Stimulated activated naive CD8-positive, alpha-beta T cell treated with anti-CD3 and anti-CD28 coated beads, Interleukin-15, Interleukin-2, amounts not matched to agents 100 ng/mL and 50 ng/mL, for 24 hours (primary cell): ENCODE results near the gene SULT4A1.
"Not testable (repeated sequence)": the region's sequence is repeated elsewhere in the genome, so short reads cannot be mapped to it uniquely, and the experiment has no call there.

Experiments used
- H3K27ac Mint-ChIP-seq: one replicate; pipeline ENCODE4 v1.8.0; 2021; ENCODE audit warnings: mild to moderate bottlenecking, mixed read lengths
- H3K27me3 Mint-ChIP-seq: one replicate; pipeline ENCODE4 v1.8.0; 2021; ENCODE audit warnings: mixed read lengths
- H3K36me3 Mint-ChIP-seq: one replicate; pipeline ENCODE4 v1.8.0; 2021; ENCODE audit warnings: low read depth, mixed read lengths
- H3K4me1 Mint-ChIP-seq: one replicate; pipeline ENCODE4 v1.8.0; 2021; ENCODE audit warnings: low read depth, mixed read lengths
- H3K4me3 Mint-ChIP-seq: one replicate; pipeline ENCODE4 v1.8.0; 2021; ENCODE audit warnings: mild to moderate bottlenecking, mixed read lengths
- H3K9me3 Mint-ChIP-seq: one replicate; pipeline ENCODE4 v1.8.0; 2021; ENCODE audit warnings: mixed read lengths

The SULT4A1 gene

GRCh38 chr22:43881091-43882061 is 19.1 kb upstream of the SULT4A1 start:
- no peaks in the 10 kb centered on the region for H3K36me3 Mint-ChIP-seq
- H3K4me1 Mint-ChIP-seq = no peaks in the 10 kb centered on the region
- no peak overlapping the region for H3K4me3 Mint-ChIP-seq
- no peaks in the 10 kb centered on the region for H3K9me3 Mint-ChIP-seq
- H3K27me3 Mint-ChIP-seq = peaks cover 11% of the 10 kb centered on the region
- H3K27ac Mint-ChIP-seq = no peak overlapping the region

- Mint-ChIP-seq H3K4me3 (no peak overlapping the region), H3K4me1 (no peaks in the 10 kb centered on the region), H3K36me3 (no peaks in the 10 kb centered on the region), H3K27ac (no peak overlapping the region), H3K9me3 (no peaks in the 10 kb centered on the region), H3K27me3 (peaks cover 19% of the 10 kb centered on the region)
Observed at GRCh38 chr22:43880541-43880991, 18.3 kb upstream of the SULT4A1 start.

- Mint-ChIP-seq H3K36me3 (no peaks in the 10 kb centered on the region), H3K4me3 (no peak overlapping the region), H3K27ac (no peak overlapping the region), H3K9me3 (no peaks in the 10 kb centered on the region), H3K4me1 (no peaks in the 10 kb centered on the region), H3K27me3 (peaks cover 19% of the 10 kb centered on the region)
Observed at GRCh38 chr22:43879901-43880540, 17.7 kb upstream of the SULT4A1 start.

GRCh38 chr22:43878831-43879550 is 16.7 kb upstream of the SULT4A1 start:
- no peak overlapping the region for H3K4me3 Mint-ChIP-seq
- H3K27me3 Mint-ChIP-seq = peaks cover 19% of the 10 kb centered on the region
- no peaks in the 10 kb centered on the region for H3K4me1 Mint-ChIP-seq
- no peaks in the 10 kb centered on the region for H3K9me3 Mint-ChIP-seq
- no peaks in the 10 kb centered on the region for H3K36me3 Mint-ChIP-seq
- no peak overlapping the region for H3K27ac Mint-ChIP-seq

GRCh38 chr22:43878079-43878795 is 15.9 kb upstream of the SULT4A1 start:
- H3K9me3 Mint-ChIP-seq = no peaks in the 10 kb centered on the region
- no peaks in the 10 kb centered on the region for H3K36me3 Mint-ChIP-seq
- H3K27ac Mint-ChIP-seq = no peak overlapping the region
- no peaks in the 10 kb centered on the region for H3K4me1 Mint-ChIP-seq
- no peak overlapping the region for H3K4me3 Mint-ChIP-seq
- peaks cover 25% of the 10 kb centered on the region for H3K27me3 Mint-ChIP-seq

GRCh38 chr22:43876866-43877509 is 14.7 kb upstream of the SULT4A1 start:
- H3K36me3 Mint-ChIP-seq = no peaks in the 10 kb centered on the region
- no peak overlapping the region for H3K27ac Mint-ChIP-seq
- no peaks in the 10 kb centered on the region for H3K9me3 Mint-ChIP-seq
- no peaks in the 10 kb centered on the region for H3K4me1 Mint-ChIP-seq
- peaks cover 25% of the 10 kb centered on the region for H3K27me3 Mint-ChIP-seq
- H3K4me3 Mint-ChIP-seq = no peak overlapping the region

- Mint-ChIP-seq H3K27ac (no peak overlapping the region), H3K27me3 (peaks cover 35% of the 10 kb centered on the region), H3K36me3 (no peaks in the 10 kb centered on the region), H3K4me3 (no peak overlapping the region), H3K4me1 (no peaks in the 10 kb centered on the region), H3K9me3 (peaks cover 11% of the 10 kb centered on the region)
Observed at GRCh38 chr22:43869799-43870198, 7.5 kb upstream of the SULT4A1 start.

GRCh38 chr22:43869001-43869400 is 6.7 kb upstream of the SULT4A1 start:
- not testable (repeated sequence) for H3K36me3 Mint-ChIP-seq, H3K27ac Mint-ChIP-seq, H3K4me1 Mint-ChIP-seq, H3K4me3 Mint-ChIP-seq
- peaks cover 11% of the 10 kb centered on the region for H3K9me3 Mint-ChIP-seq
- peaks cover 41% of the 10 kb centered on the region for H3K27me3 Mint-ChIP-seq

GRCh38 chr22:43867839-43868635 is 5.7 kb upstream of the SULT4A1 start:
- Mint-ChIP-seq H3K36me3 (no peaks in the 10 kb centered on the region), H3K27me3 (peaks cover 42% of the 10 kb centered on the region), H3K4me1 (no peaks in the 10 kb centered on the region), H3K4me3 (no peak overlapping the region), H3K9me3 (peaks cover 11% of the 10 kb centered on the region), H3K27ac (no peak overlapping the region)

GRCh38 chr22:43862882-43863202 is 529 bp upstream of the SULT4A1 start:
- Mint-ChIP-seq H3K27ac (no peak overlapping the region), H3K4me1 (peaks cover 5% of the 10 kb centered on the region), H3K9me3 (no peaks in the 10 kb centered on the region), H3K36me3 (no peaks in the 10 kb centered on the region), H3K27me3 (peaks cover 56% of the 10 kb centered on the region), H3K4me3 (peak overlapping the region; percentile 41)

GRCh38 chr22:43861529-43861928 is 784 bp downstream of the SULT4A1 start:
- Mint-ChIP-seq H3K27ac (no peak overlapping the region), H3K9me3 (peaks cover 10% of the 10 kb centered on the region), H3K27me3 (peaks cover 66% of the 10 kb centered on the region), H3K4me3 (peak overlapping the region; percentile 37), H3K4me1 (peaks cover 5% of the 10 kb centered on the region), H3K36me3 (no peaks in the 10 kb centered on the region)

- Mint-ChIP-seq H3K36me3 (no peaks in the 10 kb centered on the region), H3K9me3 (peaks cover 10% of the 10 kb centered on the region), H3K4me3 (no peak overlapping the region), H3K27me3 (peaks cover 62% of the 10 kb centered on the region), H3K4me1 (peaks cover 5% of the 10 kb centered on the region), H3K27ac (no peak overlapping the region)
Observed at GRCh38 chr22:43860831-43861230, 1.5 kb downstream of the SULT4A1 start.

GRCh38 chr22:43860126-43860525 is 2.2 kb downstream of the SULT4A1 start:
- Mint-ChIP-seq H3K27ac (no peak overlapping the region), H3K9me3 (peaks cover 10% of the 10 kb centered on the region), H3K27me3 (peaks cover 58% of the 10 kb centered on the region), H3K4me1 (peaks cover 5% of the 10 kb centered on the region), H3K4me3 (no peak overlapping the region), H3K36me3 (no peaks in the 10 kb centered on the region)
